MM.1S (cell line): ENCODE measurements around the gene ZNF680.

ENCODE experiments used
- DNase-seq: peaks from one replicate; pipeline ENCODE4 v3.0.0-alpha.2; 2015
- H2AFZ ChIP-seq: fragments of 300-600 bp; sonication (generic); 2 replicates; pipeline ENCODE4 v1.6.0; 2016; ENCODE audit warnings: antibody characterized with exemption, low read length
- H3F3A ChIP-seq: fragments of 300-600 bp; sonication (generic); 2 replicates; pipeline ENCODE4 v1.6.1; 2016; ENCODE audit warnings: mild to moderate bottlenecking, antibody characterized with exemption, low read length, moderate library complexity, mixed read lengths; ENCODE audit not compliant: insufficient read depth
- H3K27ac ChIP-seq: fragments of 300-600 bp; sonication (generic); 2 replicates; pipeline ENCODE4 v1.5.1; 2016; ENCODE audit warnings: mild to moderate bottlenecking, low read length
- H3K27me3 ChIP-seq: fragments of 300-600 bp; sonication (generic); replicated peaks from 2 replicates; pipeline ENCODE4 v1.6.0; 2016; ENCODE audit warnings: low read length; ENCODE audit not compliant: insufficient read depth
- H3K36me3 ChIP-seq: fragments of 300-600 bp; sonication (generic); replicated peaks from 2 replicates; pipeline ENCODE4 v1.6.1; 2016; ENCODE audit warnings: mild to moderate bottlenecking, low read length, mixed read lengths; ENCODE audit not compliant: insufficient read depth
- H3K4me1 ChIP-seq: fragments of 300-600 bp; sonication (generic); 2 replicates; pipeline ENCODE4 v1.6.1; 2016; ENCODE audit warnings: low read length, mixed read lengths
- H3K4me2 ChIP-seq: fragments of 300-600 bp; sonication (generic); 2 replicates; pipeline ENCODE4 v1.6.0; 2016; ENCODE audit warnings: low read depth, low read length
- H3K4me3 ChIP-seq: fragments of 300-600 bp; sonication (generic); 2 replicates; pipeline ENCODE4 v1.5.1; 2016; ENCODE audit warnings: low read length, mixed read lengths
- H3K79me2 ChIP-seq: fragments of 300-600 bp; sonication (generic); 2 replicates; pipeline ENCODE4 v1.6.1; 2016; ENCODE audit warnings: mixed run types, low read length, mixed read lengths
- H3K9ac ChIP-seq: fragments of 300-600 bp; sonication (generic); 2 replicates; pipeline ENCODE4 v1.6.1; 2016; ENCODE audit warnings: low read length, mixed read lengths
- H3K9me2 ChIP-seq: fragments of 300-600 bp; sonication (generic); replicated peaks from 2 replicates; pipeline ENCODE4 v1.6.1; 2016; ENCODE audit warnings: mild to moderate bottlenecking, low read length, mixed read lengths; ENCODE audit not compliant: insufficient read depth
- H3K9me3 ChIP-seq: fragments of 300-600 bp; sonication (generic); replicated peaks from 2 replicates; pipeline ENCODE4 v1.6.1; 2016; ENCODE audit warnings: mild to moderate bottlenecking, low read length, mixed read lengths; ENCODE audit not compliant: insufficient read depth
- H4K20me1 ChIP-seq: fragments of 300-600 bp; sonication (generic); 2 replicates; pipeline ENCODE4 v1.6.1; 2016; ENCODE audit warnings: mild to moderate bottlenecking, low read length, moderate library complexity, mixed read lengths; ENCODE audit not compliant: insufficient read depth
- EZH2 ChIP-seq: fragments of 300-600 bp; sonication (generic); optimal IDR thresholded peaks from 2 replicates; pipeline ENCODE3; 2017; ENCODE audit warnings: low read depth, mild to moderate bottlenecking, antibody characterized with exemption, low read length, mixed read lengths
- EZH2phosphoT487 ChIP-seq: fragments of 300-600 bp; sonication (generic); IDR thresholded peaks from 2 replicates; pipeline ENCODE4 v1.6.1; 2018; ENCODE audit warnings: antibody characterized with exemption, low read length
- TF ChIP-seq, protein P1 (sequence below): fragments of 300-600 bp; sonication (generic); IDR thresholded peaks from 2 replicates; pipeline ENCODE4 v1.5.1; 2016; ENCODE audit warnings: antibody characterized with exemption, low read length, mixed read lengths

Gene ZNF680

DNA sequence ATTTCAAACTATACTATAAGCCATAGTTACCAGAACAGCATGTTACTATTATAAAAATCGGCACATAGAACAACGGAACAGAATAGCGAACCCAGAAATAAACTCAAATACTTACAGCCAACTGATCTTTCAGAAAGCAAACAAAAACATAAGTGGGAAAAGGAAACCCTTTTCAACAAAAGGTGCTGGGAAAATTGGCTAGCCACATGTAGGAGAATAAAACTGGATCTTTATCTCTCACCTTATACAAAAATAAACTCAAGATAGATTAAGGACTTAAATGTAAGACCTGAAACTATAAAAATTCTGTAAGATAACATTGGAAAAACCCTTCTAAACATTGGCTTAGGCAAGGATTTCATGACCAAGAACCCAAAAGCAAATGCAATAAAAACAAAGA is 29.1 kb downstream of the ZNF680 start:
- Histone ChIP-seq H3K27me3 (no peaks in the 10 kb centered on the region), H3K9ac (no peak overlapping the region), H3K27ac (no peak overlapping the region), H3K36me3 (no peaks in the 10 kb centered on the region), H4K20me1 (no peaks in the 10 kb centered on the region), H3K79me2 (no peaks in the 10 kb centered on the region), H3K9me2 (no peaks in the 10 kb centered on the region), H3K9me3 (no peaks in the 10 kb centered on the region), H3F3A (no peaks in the 10 kb centered on the region), H3K4me2 (no peak overlapping the region), H2AFZ (no peak overlapping the region), H3K4me1 (no peaks in the 10 kb centered on the region), H3K4me3 (no peak overlapping the region)
- TF ChIP-seq, protein P1, sequence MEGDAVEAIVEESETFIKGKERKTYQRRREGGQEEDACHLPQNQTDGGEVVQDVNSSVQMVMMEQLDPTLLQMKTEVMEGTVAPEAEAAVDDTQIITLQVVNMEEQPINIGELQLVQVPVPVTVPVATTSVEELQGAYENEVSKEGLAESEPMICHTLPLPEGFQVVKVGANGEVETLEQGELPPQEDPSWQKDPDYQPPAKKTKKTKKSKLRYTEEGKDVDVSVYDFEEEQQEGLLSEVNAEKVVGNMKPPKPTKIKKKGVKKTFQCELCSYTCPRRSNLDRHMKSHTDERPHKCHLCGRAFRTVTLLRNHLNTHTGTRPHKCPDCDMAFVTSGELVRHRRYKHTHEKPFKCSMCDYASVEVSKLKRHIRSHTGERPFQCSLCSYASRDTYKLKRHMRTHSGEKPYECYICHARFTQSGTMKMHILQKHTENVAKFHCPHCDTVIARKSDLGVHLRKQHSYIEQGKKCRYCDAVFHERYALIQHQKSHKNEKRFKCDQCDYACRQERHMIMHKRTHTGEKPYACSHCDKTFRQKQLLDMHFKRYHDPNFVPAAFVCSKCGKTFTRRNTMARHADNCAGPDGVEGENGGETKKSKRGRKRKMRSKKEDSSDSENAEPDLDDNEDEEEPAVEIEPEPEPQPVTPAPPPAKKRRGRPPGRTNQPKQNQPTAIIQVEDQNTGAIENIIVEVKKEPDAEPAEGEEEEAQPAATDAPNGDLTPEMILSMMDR = no peak
- TF ChIP-seq EZH2phosphoT487 (no peak), EZH2 (no peak)
- DNase-seq = no peak

- H3K27me3 ChIP-seq = no peaks in the 10 kb centered on the region
- H3K4me2 ChIP-seq = no peak overlapping the region
- no peak overlapping the region for H3K27ac ChIP-seq
- H3K9me3 ChIP-seq = no peaks in the 10 kb centered on the region
- no peaks in the 10 kb centered on the region for H3K4me1 ChIP-seq
- no peaks in the 10 kb centered on the region; the same call in 1 of the 2 replicates for H3K36me3 ChIP-seq
- no peaks in the 10 kb centered on the region for H3K9me2 ChIP-seq
- no peak overlapping the region for H3K4me3 ChIP-seq
- H3F3A ChIP-seq = no peaks in the 10 kb centered on the region
- H3K9ac ChIP-seq = no peak overlapping the region
- TF ChIP-seq, protein P1 = no peak
- H2AFZ ChIP-seq = no peak overlapping the region
- H4K20me1 ChIP-seq = no peaks in the 10 kb centered on the region
- no peak for DNase-seq
- no peaks in the 10 kb centered on the region for H3K79me2 ChIP-seq
Measured at GRCh38 chr7:64528770-64529169, 34.1 kb downstream of the ZNF680 start.

DNA sequence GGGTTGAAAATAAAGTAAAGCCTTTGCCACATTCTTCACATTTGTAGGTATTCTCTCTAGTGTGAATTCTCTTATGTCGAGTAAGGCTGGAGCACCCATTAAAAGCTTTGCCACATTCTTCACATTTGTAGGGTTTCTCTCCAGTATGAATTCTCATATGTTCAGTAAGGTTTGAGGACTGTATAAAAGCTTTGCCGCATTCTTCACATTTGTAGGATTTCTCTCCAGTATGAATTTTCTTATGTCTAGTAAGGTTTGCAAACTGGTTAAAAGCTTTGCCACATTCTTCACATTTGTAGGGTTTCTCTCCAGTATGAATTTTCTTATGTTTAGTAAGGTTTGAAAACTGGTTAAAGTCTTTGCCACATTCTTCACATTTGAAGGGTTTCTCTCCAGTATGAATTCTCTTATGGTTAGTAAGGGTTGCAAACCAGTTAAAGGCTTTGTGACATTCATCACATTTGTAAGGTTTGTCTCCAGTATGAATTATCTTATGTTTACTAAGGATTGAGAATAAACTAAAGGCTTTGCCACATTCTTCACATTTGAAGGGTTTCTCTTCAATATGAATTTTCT is 41.4 kb downstream of the ZNF680 start:
- Histone ChIP-seq H3K9me3 (no peaks in the 10 kb centered on the region), H2AFZ (no peak overlapping the region), H3K9me2 (no peaks in the 10 kb centered on the region), H3K27me3 (no peaks in the 10 kb centered on the region), H3K27ac (no peak overlapping the region), H3K4me3 (no peak overlapping the region), H3K36me3 (no peaks in the 10 kb centered on the region; the same call in 1 of the 2 replicates), H3K9ac (no peak overlapping the region), H4K20me1 (no peaks in the 10 kb centered on the region), H3K4me1 (no peaks in the 10 kb centered on the region), H3K79me2 (no peaks in the 10 kb centered on the region), H3F3A (no peaks in the 10 kb centered on the region), H3K4me2 (no peak overlapping the region)
- DNase-seq = no peak
- no peak for TF ChIP-seq EZH2
- TF ChIP-seq EZH2phosphoT487 = no peak
- TF ChIP-seq, protein P1 = no peak
